WERI-Rb-1 (cell line): ENCODE results near the gene PDF.

Experiments
- DNase-seq: peaks from one replicate; pipeline ENCODE4 v3.0.0-alpha.2; 2020
- H3K27ac ChIP-seq: fragments of 250-450 bp; sonication (Bioruptor Pico); 2 replicates; pipeline ENCODE4 v1.5.1; 2020; ENCODE audit warnings: mild to moderate bottlenecking, moderate library complexity
- H3K27me3 ChIP-seq: fragments of 250-450 bp; sonication (Bioruptor Pico); 2 replicates; pipeline ENCODE4 v1.5.1; 2021; ENCODE audit warnings: mild to moderate bottlenecking, low read depth, moderate library complexity; ENCODE audit not compliant: insufficient read depth, severe bottlenecking
- H3K36me3 ChIP-seq: fragments of 250-450 bp; sonication (Bioruptor Pico); 2 replicates; pipeline ENCODE4 v1.5.1; 2020; ENCODE audit warnings: mild to moderate bottlenecking, moderate library complexity
- H3K4me3 ChIP-seq: 2 replicates; pipeline ENCODE4 v1.5.1; 2011; ENCODE audit warnings: low read depth, mild to moderate bottlenecking, control low read depth, low read length
- H3K9me3 ChIP-seq: fragments of 250-450 bp; sonication (Bioruptor Pico); 2 replicates; pipeline ENCODE4 v1.5.1; 2021; ENCODE audit warnings: mild to moderate bottlenecking, moderate library complexity; ENCODE audit not compliant: severe bottlenecking
- TF ChIP-seq, protein P1 (sequence below): IDR thresholded peaks from 2 replicates; pipeline ENCODE4 v1.5.1; 2011; ENCODE audit warnings: low read depth, mild to moderate bottlenecking, control low read depth, inconsistent platforms, low read length

The PDF gene, protein sequence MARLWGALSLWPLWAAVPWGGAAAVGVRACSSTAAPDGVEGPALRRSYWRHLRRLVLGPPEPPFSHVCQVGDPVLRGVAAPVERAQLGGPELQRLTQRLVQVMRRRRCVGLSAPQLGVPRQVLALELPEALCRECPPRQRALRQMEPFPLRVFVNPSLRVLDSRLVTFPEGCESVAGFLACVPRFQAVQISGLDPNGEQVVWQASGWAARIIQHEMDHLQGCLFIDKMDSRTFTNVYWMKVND

DNA sequence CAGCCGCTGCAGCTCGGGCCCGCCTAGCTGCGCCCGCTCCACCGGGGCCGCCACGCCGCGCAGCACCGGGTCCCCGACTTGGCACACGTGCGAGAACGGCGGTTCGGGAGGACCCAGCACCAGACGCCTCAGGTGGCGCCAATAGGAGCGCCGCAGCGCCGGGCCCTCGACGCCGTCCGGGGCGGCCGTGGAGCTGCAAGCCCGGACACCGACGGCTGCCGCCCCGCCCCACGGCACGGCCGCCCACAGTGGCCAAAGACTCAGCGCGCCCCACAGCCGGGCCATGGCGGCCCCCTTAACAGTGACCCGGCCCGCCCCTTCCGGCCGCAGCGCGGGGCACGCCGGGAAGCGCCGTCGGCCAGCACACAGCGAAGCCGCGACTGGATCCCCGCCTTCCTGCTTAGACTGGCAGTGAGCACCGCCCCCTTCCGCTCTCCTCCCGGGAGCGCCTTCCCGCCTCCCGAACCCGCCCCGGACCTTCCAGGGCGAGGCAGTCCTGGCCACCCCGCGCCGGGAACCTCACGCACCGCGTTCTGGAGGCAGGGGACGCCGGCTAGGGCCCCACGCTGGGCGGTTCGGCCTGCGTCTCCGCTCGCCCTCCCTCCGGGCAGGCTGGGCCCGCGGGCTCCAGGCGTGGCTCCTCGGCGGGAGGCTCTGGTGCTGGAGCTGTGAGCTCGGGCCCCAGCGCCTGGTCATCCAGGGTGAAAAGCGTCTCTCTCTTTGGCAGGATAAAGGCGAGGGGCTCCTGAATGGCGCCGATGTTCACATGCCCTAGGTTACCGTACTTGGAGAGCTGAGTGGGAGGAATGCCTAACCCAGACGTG, at the start of gene PDF:
Gene PDF (minus strand): TSS at position 303 of the 824 bp plus-strand sequence. CDS start 18 bp downstream, at position 285.
- DNase-seq: peak; percentile 96
- peak within 1 kb of the TSS; percentile 40 for H3K4me3 ChIP-seq
- H3K27me3 ChIP-seq: no peaks in the 10 kb centered on the region
- TF ChIP-seq, protein P1, sequence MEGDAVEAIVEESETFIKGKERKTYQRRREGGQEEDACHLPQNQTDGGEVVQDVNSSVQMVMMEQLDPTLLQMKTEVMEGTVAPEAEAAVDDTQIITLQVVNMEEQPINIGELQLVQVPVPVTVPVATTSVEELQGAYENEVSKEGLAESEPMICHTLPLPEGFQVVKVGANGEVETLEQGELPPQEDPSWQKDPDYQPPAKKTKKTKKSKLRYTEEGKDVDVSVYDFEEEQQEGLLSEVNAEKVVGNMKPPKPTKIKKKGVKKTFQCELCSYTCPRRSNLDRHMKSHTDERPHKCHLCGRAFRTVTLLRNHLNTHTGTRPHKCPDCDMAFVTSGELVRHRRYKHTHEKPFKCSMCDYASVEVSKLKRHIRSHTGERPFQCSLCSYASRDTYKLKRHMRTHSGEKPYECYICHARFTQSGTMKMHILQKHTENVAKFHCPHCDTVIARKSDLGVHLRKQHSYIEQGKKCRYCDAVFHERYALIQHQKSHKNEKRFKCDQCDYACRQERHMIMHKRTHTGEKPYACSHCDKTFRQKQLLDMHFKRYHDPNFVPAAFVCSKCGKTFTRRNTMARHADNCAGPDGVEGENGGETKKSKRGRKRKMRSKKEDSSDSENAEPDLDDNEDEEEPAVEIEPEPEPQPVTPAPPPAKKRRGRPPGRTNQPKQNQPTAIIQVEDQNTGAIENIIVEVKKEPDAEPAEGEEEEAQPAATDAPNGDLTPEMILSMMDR: no peak
- peak within 1 kb of the TSS; percentile 92 for H3K27ac ChIP-seq
- H3K36me3 ChIP-seq: peaks cover 84% of the 10 kb centered on the region
- no peaks in the 10 kb centered on the region for H3K9me3 ChIP-seq

DNA sequence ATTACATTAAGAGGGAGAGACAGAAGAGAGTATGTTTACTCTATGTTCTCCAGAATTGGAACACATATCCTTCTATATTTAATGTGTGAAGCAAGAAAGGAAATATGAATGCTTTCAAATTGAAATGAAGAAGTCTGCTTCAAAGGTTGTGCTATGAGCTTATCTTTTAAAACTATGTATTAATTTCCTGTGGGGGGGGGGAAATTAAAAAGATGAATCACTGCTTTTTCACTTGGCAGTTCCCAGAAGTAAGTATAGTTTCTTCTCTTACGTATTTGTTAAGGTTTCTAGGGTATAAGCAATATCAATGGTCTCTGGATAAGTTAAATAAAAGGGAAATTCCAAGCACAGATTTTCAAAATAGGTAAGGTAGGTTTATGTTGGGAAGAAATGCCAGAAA, 48.4 kb upstream of the PDF start:
- no peak for DNase-seq
- peaks cover 53% of the 10 kb centered on the region for H3K36me3 ChIP-seq
- TF ChIP-seq, protein P1: no peak
- H3K4me3 ChIP-seq: no peak overlapping the region
- H3K27me3 ChIP-seq: no peaks in the 10 kb centered on the region
- no peaks in the 10 kb centered on the region for H3K9me3 ChIP-seq
- H3K27ac ChIP-seq: no peak overlapping the region

DNA sequence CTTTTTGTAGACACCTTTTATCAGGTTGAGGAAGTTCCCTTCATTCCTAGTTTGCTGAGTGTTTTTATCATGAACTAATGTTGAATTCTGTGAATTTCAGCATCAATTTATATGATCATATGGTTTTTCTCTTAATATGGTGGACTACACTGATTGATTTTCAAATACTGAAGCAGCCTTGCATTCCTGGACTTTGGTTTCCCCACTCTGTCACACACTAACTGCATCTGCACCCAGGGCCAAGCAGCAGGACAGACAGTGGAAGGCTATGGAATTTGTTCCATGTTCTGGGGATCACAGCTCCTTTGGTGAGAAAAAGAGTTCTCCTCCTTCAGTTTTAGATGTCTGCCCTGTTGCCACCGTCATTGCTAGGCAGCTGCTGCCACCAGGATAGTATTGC, 47.6 kb upstream of the PDF start:
- TF ChIP-seq, protein P1: no peak
- no peaks in the 10 kb centered on the region for H3K27me3 ChIP-seq
- H3K9me3 ChIP-seq: no peaks in the 10 kb centered on the region
- H3K4me3 ChIP-seq: no peak overlapping the region
- peaks cover 50% of the 10 kb centered on the region for H3K36me3 ChIP-seq
- no peak for DNase-seq
- H3K27ac ChIP-seq: no peak overlapping the region

DNA sequence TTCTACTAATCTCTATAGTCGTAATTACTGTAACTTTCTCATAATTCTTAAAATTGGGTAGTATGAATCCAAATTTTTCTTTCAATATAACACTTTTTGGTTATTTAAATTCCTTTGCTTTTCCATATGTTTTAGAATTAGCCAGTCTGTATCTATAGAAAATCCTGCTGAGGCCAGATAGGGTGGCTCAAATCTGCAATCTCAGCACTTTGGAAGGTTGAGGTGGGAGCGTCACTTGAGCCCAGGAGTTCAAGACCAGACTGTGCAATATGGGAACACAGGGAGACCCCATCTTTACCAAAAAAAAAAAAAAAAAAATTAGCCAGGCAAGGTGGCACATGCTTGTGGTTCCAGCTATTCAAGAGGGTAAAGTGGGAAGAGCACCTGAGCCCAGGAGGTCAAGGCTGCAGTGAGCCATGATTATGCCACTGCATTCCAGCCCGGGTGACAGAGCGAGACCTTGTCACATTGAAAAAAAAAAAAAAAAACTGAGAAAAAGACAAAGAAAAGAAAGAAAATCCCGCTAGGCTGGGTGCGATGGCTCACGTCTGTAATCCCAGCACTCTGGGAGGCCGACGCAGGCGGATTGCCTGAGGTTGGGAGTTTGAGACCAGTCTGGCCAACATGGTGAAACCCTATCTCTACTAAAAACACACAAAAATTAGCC, 46.1 kb upstream of the PDF start:
- TF ChIP-seq, protein P1: no peak
- no peak for DNase-seq
- Histone ChIP-seq H3K27ac (no peak overlapping the region), H3K27me3 (no peaks in the 10 kb centered on the region), H3K4me3 (no peak overlapping the region), H3K9me3 (no peaks in the 10 kb centered on the region), H3K36me3 (peaks cover 45% of the 10 kb centered on the region)

DNA sequence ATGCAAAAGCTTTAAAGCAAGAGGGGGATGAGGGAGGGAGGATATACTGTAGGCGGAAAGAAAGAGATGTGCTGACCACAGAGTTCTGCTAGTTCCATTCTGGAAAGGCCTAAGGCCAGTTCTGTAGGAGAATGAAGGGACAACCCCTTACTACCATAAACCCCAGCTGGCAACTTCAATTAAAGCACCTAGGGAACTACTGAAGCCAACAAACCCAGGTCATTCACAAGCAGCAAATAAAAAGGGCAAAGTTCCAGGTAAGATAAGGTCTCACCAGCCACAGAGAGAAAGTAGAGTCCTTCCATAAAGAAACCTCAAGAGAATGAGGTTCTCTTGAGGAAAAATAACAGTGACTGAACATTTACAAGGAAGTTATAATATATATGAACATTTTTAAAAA, 42.6 kb upstream of the PDF start:
- TF ChIP-seq, protein P1: no peak
- no peaks in the 10 kb centered on the region for H3K9me3 ChIP-seq
- H3K27ac ChIP-seq: no peak overlapping the region
- H3K4me3 ChIP-seq: no peak overlapping the region
- peaks cover 56% of the 10 kb centered on the region for H3K36me3 ChIP-seq
- no peaks in the 10 kb centered on the region for H3K27me3 ChIP-seq
- no peak for DNase-seq
